Spleen (tissue), 7 donors: Measurements from ENCODE around the gene PNLIPRP2.

Source experiments
- POLR2A ChIP-seq, 3 donors: fragments of 450-650 bp; IDR thresholded peaks; one replicate each; pipeline ENCODE4 v1.5.1; 2017; ENCODE audit warnings: antibody characterized with exemption in 3 of 3, mild to moderate bottlenecking in 1 of 3
- POLR2AphosphoS5 ChIP-seq, 3 donors: sonication (generic); formaldehyde crosslinking; IDR thresholded peaks; one replicate each; pipeline ENCODE4 v1.5.1; 2017; ENCODE audit warnings: antibody characterized with exemption in 3 of 3
- TF ChIP-seq, protein P1 (sequence below), 11 experiments: fragments of 200-600 bp in 7 of 11; fragments of 450-650 bp in 4 of 11; sonication (generic) in 4 of 11; IDR thresholded peaks in 8 of 11; conservative IDR thresholded peaks in 3 of 11; 1 replicate in 7 of 11; 2 replicates in 4 of 11; pipeline versions ENCODE4 v1.4.0 to v1.8.0; 2016 to 2021; ENCODE audit warnings: antibody characterized with exemption in 11 of 11, inconsistent platforms in 4 of 11, mild to moderate bottlenecking in 1 of 11
- donor health status: DM: no; HTN: no; CAD: no; lungs with moderate emphysema.
- donor health status: DM: no; HTN: no; CAD: no.
- donor health status: DM: no; HTN: no; CAD: no.

GRCh38 chr10:116672891-116673290, 52.1 kb downstream of the PNLIPRP2 start:
- TF ChIP-seq POLR2A (IDR thresholded peaks at IDR 0.05) (no peak), POLR2AphosphoS5 (IDR thresholded peaks at IDR 0.05) (no peak)
- TF ChIP-seq, protein P1, sequence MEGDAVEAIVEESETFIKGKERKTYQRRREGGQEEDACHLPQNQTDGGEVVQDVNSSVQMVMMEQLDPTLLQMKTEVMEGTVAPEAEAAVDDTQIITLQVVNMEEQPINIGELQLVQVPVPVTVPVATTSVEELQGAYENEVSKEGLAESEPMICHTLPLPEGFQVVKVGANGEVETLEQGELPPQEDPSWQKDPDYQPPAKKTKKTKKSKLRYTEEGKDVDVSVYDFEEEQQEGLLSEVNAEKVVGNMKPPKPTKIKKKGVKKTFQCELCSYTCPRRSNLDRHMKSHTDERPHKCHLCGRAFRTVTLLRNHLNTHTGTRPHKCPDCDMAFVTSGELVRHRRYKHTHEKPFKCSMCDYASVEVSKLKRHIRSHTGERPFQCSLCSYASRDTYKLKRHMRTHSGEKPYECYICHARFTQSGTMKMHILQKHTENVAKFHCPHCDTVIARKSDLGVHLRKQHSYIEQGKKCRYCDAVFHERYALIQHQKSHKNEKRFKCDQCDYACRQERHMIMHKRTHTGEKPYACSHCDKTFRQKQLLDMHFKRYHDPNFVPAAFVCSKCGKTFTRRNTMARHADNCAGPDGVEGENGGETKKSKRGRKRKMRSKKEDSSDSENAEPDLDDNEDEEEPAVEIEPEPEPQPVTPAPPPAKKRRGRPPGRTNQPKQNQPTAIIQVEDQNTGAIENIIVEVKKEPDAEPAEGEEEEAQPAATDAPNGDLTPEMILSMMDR (IDR thresholded peaks at IDR 0.05 in 8 of 11, conservative IDR thresholded peaks at IDR 0.05 in 3 of 11), result no peak
